ENCODE measurements around the gene SP8. TPM values are rescaled to one million over a fixed set of nuclear protein-coding genes. Genes with fewer than 3 reads are reported as not detected.

The SP8 gene
- total RNA-seq, 1 donor from 2014 or later: 0.70 TPM

DNA sequence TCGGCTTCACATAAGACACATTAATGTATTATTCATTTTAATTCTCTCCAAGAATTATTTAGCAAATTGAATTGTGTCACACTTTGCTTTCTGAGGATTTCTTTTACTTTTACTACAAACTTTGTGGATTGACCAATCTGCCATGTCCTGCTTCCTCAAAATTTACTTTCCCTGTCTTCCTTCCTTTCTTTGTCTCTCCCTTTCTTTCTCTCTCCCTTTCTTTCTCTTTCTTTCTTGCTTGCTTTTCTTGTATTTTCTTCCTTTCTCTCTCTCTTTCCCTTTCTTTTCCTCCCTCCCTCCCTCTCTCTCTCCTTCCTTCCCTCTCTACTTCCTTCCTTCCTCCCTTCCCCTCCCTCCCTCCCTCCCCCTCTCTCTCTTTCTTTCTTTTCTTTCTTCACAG is 37.8 kb downstream of the SP8 start:
- TF ChIP-seq EZH2 (IDR thresholded peaks at IDR 0.05; ENCODE audit: insufficient read depth, low read length): no peak
- TF ChIP-seq, protein P1, sequence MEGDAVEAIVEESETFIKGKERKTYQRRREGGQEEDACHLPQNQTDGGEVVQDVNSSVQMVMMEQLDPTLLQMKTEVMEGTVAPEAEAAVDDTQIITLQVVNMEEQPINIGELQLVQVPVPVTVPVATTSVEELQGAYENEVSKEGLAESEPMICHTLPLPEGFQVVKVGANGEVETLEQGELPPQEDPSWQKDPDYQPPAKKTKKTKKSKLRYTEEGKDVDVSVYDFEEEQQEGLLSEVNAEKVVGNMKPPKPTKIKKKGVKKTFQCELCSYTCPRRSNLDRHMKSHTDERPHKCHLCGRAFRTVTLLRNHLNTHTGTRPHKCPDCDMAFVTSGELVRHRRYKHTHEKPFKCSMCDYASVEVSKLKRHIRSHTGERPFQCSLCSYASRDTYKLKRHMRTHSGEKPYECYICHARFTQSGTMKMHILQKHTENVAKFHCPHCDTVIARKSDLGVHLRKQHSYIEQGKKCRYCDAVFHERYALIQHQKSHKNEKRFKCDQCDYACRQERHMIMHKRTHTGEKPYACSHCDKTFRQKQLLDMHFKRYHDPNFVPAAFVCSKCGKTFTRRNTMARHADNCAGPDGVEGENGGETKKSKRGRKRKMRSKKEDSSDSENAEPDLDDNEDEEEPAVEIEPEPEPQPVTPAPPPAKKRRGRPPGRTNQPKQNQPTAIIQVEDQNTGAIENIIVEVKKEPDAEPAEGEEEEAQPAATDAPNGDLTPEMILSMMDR (IDR thresholded peaks at IDR 0.05; ENCODE audit: insufficient read depth, low read depth, low read length): no peak
- no peaks in the 10 kb centered on the region for H3K9me3 Mint-ChIP-seq (ENCODE audit: unreplicated experiment)
- no peak overlapping the region for H3K4me3 ChIP-seq (ENCODE audit: insufficient read depth, low read depth, low read length)
- H2AFZ ChIP-seq (ENCODE audit: low read depth, low read length): no peak overlapping the region
- no peak overlapping the region for H3K9ac ChIP-seq (ENCODE audit: low read length)
- H3K79me2 ChIP-seq (ENCODE audit: insufficient read depth, low read length): no peaks in the 10 kb centered on the region
- H3K27me3 ChIP-seq (ENCODE audit: insufficient read depth, low read length): no peaks in the 10 kb centered on the region
- no peak overlapping the region for H3K27ac Mint-ChIP-seq (ENCODE audit: unreplicated experiment)
- H3K27ac ChIP-seq (ENCODE audit: low read depth, low read length): no peak overlapping the region
- no peaks in the 10 kb centered on the region for H4K20me1 ChIP-seq (ENCODE audit: insufficient read depth, low read length)
- H3K4me3 Mint-ChIP-seq (ENCODE audit: unreplicated experiment): no peak overlapping the region
- FAIRE-seq (no peak), DNase-seq (ENCODE audit: low read depth) (no peak)
- H3K4me1 Mint-ChIP-seq (ENCODE audit: low read depth, unreplicated experiment): peaks cover 7% of the 10 kb centered on the region
- H3K4me1 ChIP-seq (ENCODE audit: insufficient read depth, low read length): no peaks in the 10 kb centered on the region
- H3K36me3 Mint-ChIP-seq (ENCODE audit: low read depth, unreplicated experiment): no peaks in the 10 kb centered on the region
- no peaks in the 10 kb centered on the region for H3K9me3 ChIP-seq (ENCODE audit: insufficient read depth, low read depth, low read length)
- H3K27me3 Mint-ChIP-seq (ENCODE audit: low read depth, unreplicated experiment): no peaks in the 10 kb centered on the region
- no peaks in the 10 kb centered on the region for H3K36me3 ChIP-seq (ENCODE audit: insufficient read depth, low read length)
- no peak overlapping the region for H3K4me2 ChIP-seq (ENCODE audit: low read length)

DNA sequence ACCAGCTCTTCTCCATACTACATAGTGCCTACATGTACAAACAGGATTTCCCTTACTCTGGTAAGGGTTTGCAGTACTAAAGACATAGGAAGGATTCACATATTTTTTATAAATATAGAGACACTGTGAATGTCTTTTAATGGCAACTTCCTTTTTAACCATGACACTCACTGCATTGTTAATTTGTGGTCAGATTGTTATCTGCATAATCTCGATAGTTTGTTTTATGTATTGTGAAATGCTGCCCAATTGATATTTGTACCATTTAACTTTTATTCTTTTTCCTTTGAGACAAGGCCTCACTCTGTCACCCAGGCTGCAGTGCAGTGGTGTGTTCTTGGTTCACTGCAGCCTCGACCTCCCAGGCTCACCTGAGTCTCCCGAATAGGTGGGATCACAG is 39.7 kb downstream of the SP8 start:
- Histone ChIP-seq H4K20me1 (ENCODE audit: insufficient read depth, low read length) (no peaks in the 10 kb centered on the region), H3K9ac (ENCODE audit: low read length) (no peak overlapping the region), H3K27me3 (ENCODE audit: insufficient read depth, low read length) (no peaks in the 10 kb centered on the region), H3K4me3 (ENCODE audit: insufficient read depth, low read depth, low read length) (no peak overlapping the region), H3K4me2 (ENCODE audit: low read length) (no peak overlapping the region), H2AFZ (ENCODE audit: low read depth, low read length) (no peak overlapping the region), H3K36me3 (ENCODE audit: insufficient read depth, low read length) (no peaks in the 10 kb centered on the region), H3K4me1 (ENCODE audit: insufficient read depth, low read length) (no peaks in the 10 kb centered on the region), H3K27ac (ENCODE audit: low read depth, low read length) (no peak overlapping the region), H3K9me3 (ENCODE audit: insufficient read depth, low read depth, low read length) (no peaks in the 10 kb centered on the region), H3K79me2 (ENCODE audit: insufficient read depth, low read length) (no peaks in the 10 kb centered on the region)
- FAIRE-seq: no peak
- Mint-ChIP-seq H3K36me3 (ENCODE audit: low read depth, unreplicated experiment) (no peaks in the 10 kb centered on the region), H3K9me3 (ENCODE audit: unreplicated experiment) (no peaks in the 10 kb centered on the region), H3K27me3 (ENCODE audit: low read depth, unreplicated experiment) (no peaks in the 10 kb centered on the region), H3K27ac (ENCODE audit: unreplicated experiment) (no peak overlapping the region), H3K4me3 (ENCODE audit: unreplicated experiment) (no peak overlapping the region), H3K4me1 (ENCODE audit: low read depth, unreplicated experiment) (peaks cover 7% of the 10 kb centered on the region)
- no peak for DNase-seq (ENCODE audit: low read depth)
- TF ChIP-seq EZH2 (IDR thresholded peaks at IDR 0.05; ENCODE audit: insufficient read depth, low read length): no peak
- TF ChIP-seq, protein P1 (IDR thresholded peaks at IDR 0.05; ENCODE audit: insufficient read depth, low read depth, low read length): no peak

DNA sequence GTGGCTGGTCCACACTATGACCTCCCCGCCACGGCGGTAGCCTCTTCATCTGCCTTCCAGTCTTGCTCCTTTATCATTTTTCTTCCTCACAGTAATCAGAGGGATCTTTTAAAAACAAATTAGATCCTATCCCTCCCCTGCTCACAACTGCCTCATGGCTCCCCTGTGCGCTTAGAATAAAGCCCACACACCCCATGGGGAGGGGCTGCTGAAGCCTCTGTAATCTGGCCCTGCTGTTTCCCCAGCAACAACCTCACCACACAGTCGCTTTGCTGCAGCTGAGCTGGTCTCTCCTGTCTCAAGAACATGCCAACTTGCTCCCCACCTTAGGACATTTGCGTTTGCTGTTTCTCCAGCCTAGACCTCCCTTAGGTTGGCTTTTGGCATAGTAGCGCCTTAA is 41.0 kb downstream of the SP8 start:
- Histone ChIP-seq H3K36me3 (ENCODE audit: insufficient read depth, low read length) (no peaks in the 10 kb centered on the region), H3K27ac (ENCODE audit: low read depth, low read length) (no peak overlapping the region), H2AFZ (ENCODE audit: low read depth, low read length) (no peak overlapping the region), H3K9me3 (ENCODE audit: insufficient read depth, low read depth, low read length) (no peaks in the 10 kb centered on the region), H3K4me3 (ENCODE audit: insufficient read depth, low read depth, low read length) (no peak overlapping the region), H3K4me1 (ENCODE audit: insufficient read depth, low read length) (no peaks in the 10 kb centered on the region), H3K79me2 (ENCODE audit: insufficient read depth, low read length) (no peaks in the 10 kb centered on the region), H3K27me3 (ENCODE audit: insufficient read depth, low read length) (no peaks in the 10 kb centered on the region), H3K9ac (ENCODE audit: low read length) (no peak overlapping the region), H3K4me2 (ENCODE audit: low read length) (no peak overlapping the region), H4K20me1 (ENCODE audit: insufficient read depth, low read length) (no peaks in the 10 kb centered on the region)
- no peaks in the 10 kb centered on the region for H3K9me3 Mint-ChIP-seq (ENCODE audit: unreplicated experiment)
- H3K27me3 Mint-ChIP-seq (ENCODE audit: low read depth, unreplicated experiment): no peaks in the 10 kb centered on the region
- no peak overlapping the region for H3K4me3 Mint-ChIP-seq (ENCODE audit: unreplicated experiment)
- TF ChIP-seq EZH2 (IDR thresholded peaks at IDR 0.05; ENCODE audit: insufficient read depth, low read length): no peak
- TF ChIP-seq, protein P1 (IDR thresholded peaks at IDR 0.05; ENCODE audit: insufficient read depth, low read depth, low read length): no peak
- DNase-seq (ENCODE audit: low read depth): no peak
- no peak for FAIRE-seq
- H3K36me3 Mint-ChIP-seq (ENCODE audit: low read depth, unreplicated experiment): no peaks in the 10 kb centered on the region
- no peak overlapping the region for H3K27ac Mint-ChIP-seq (ENCODE audit: unreplicated experiment)
- peaks cover 7% of the 10 kb centered on the region for H3K4me1 Mint-ChIP-seq (ENCODE audit: low read depth, unreplicated experiment)

All from astrocyte (in vitro differentiated cells and primary cell).